HAP-1 (cell line): ENCODE results near the gene PNMA6E.

Source experiments
- DNase-seq, 2 experiments: peaks; one replicate each; pipeline ENCODE4 v3.0.0-alpha.2; 2016 to 2020; ENCODE audit warnings: low spot score in 2 of 2
- H3K27me3 ChIP-seq: fragments of 250-450 bp; sonication (Bioruptor Pico); 2 replicates; pipeline ENCODE4 v1.5.1; 2020; ENCODE audit warnings: low read depth, mild to moderate bottlenecking, moderate library complexity
- H3K36me3 ChIP-seq: fragments of 250-450 bp; sonication (Bioruptor Pico); replicated peaks from 2 replicates; pipeline ENCODE4 v1.5.1; 2020; ENCODE audit warnings: mild to moderate bottlenecking
- H3K4me1 ChIP-seq: fragments of 250-450 bp; sonication (Bioruptor Pico); 2 replicates; pipeline ENCODE4 v1.5.1; 2020; ENCODE audit warnings: mild to moderate bottlenecking
- H3K4me3 ChIP-seq: fragments of 250-450 bp; sonication (Bioruptor Pico); 2 replicates; pipeline ENCODE4 v1.5.1; 2020; ENCODE audit warnings: mild to moderate bottlenecking, moderate library complexity
- H3K9me3 ChIP-seq: fragments of 250-450 bp; sonication (Bioruptor Pico); 2 replicates; pipeline ENCODE4 v1.5.1; 2020; ENCODE audit warnings: mild to moderate bottlenecking, moderate library complexity
- in situ Hi-C: fragments of 300-500 bp; cut with MboI; formaldehyde crosslinking; loops from 3 replicates; pipeline ENCODE4 v1.14.3; 2020; ENCODE audit warnings: low sequenced_read_pairs, inconsistent platforms, mixed read lengths

The PNMA6E gene

GRCh38 chrX:153379508-153379907, 21.6 kb downstream of the PNMA6E start:
- H3K36me3 ChIP-seq = no peaks in the 10 kb centered on the region
- in situ Hi-C loops = no loop called here
- no peak overlapping the region for H3K4me3 ChIP-seq
- no peaks in the 10 kb centered on the region for H3K27me3 ChIP-seq
- DNase-seq = no peak
- no peaks in the 10 kb centered on the region for H3K4me1 ChIP-seq
- H3K9me3 ChIP-seq = no peaks in the 10 kb centered on the region

GRCh38 chrX:153378607-153379006, 22.5 kb downstream of the PNMA6E start:
- H3K27me3 ChIP-seq = no peaks in the 10 kb centered on the region
- no peaks in the 10 kb centered on the region for H3K9me3 ChIP-seq
- in situ Hi-C loops = no loop called here
- H3K4me1 ChIP-seq = no peaks in the 10 kb centered on the region
- H3K4me3 ChIP-seq = no peak overlapping the region
- no peaks in the 10 kb centered on the region for H3K36me3 ChIP-seq
- no peak for DNase-seq

- H3K9me3 ChIP-seq = no peaks in the 10 kb centered on the region
- in situ Hi-C loops = no loop called here
- H3K4me1 ChIP-seq = no peaks in the 10 kb centered on the region
- H3K36me3 ChIP-seq = no peaks in the 10 kb centered on the region
- H3K4me3 ChIP-seq = no peak overlapping the region
- DNase-seq = no peak
- no peaks in the 10 kb centered on the region for H3K27me3 ChIP-seq
These were observed 23.4 kb downstream of the PNMA6E start for GRCh38 chrX:153377727-153378126.

DNA sequence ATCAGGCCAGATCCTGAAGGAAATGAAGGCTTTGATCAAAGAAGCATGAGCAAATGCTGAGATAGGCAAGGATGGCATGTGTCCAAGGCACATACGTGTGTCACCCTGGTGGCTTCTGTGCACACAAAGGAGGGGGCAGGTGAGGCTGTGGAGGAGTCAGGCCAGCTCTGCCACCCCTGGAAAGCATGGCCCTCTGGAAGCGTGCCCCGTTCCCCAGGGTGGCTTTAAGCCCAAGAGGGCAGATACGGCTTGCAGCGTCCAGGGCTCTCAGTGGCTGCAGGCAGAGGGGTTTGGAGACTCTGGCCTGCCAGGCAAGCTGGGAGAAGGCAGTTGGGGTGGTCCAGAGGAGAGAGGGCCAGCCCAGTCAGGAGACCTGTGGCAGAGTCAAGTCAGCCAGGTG, 25.6 kb downstream of the PNMA6E start:
- DNase-seq = no peak
- Histone ChIP-seq H3K9me3 (no peaks in the 10 kb centered on the region), H3K4me3 (no peak overlapping the region), H3K4me1 (no peaks in the 10 kb centered on the region), H3K27me3 (no peaks in the 10 kb centered on the region), H3K36me3 (no peaks in the 10 kb centered on the region)
- in situ Hi-C loops = no loop called here

GRCh38 chrX:153374426-153374825, 26.7 kb downstream of the PNMA6E start:
- Histone ChIP-seq H3K4me1 (no peaks in the 10 kb centered on the region), H3K9me3 (no peaks in the 10 kb centered on the region), H3K27me3 (no peaks in the 10 kb centered on the region), H3K4me3 (no peak overlapping the region), H3K36me3 (no peaks in the 10 kb centered on the region)
- no peak for DNase-seq
- in situ Hi-C loops = no loop called here

DNA sequence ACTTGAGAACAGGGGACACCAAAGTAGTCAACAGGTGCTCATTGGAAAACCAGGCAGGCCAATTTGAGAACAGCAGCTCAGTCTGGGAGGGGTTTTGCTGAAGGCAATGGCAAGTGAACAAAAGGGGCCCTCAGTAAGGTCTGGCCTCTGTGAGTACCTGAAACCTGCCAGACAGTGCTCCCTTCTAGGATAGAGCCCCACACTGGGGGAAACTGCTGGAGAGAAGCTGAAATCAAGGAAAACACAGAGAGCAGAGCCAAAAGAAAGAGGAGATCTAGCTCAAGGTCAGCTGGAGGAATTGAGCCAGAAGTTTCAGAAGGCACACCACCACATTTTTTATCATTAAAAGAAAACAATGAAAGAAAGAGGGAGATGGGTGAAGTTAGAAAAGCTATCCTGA, 28.2 kb downstream of the PNMA6E start:
- in situ Hi-C loops = no loop called here
- Histone ChIP-seq H3K4me1 (no peaks in the 10 kb centered on the region), H3K9me3 (no peaks in the 10 kb centered on the region), H3K4me3 (no peak overlapping the region), H3K27me3 (no peaks in the 10 kb centered on the region), H3K36me3 (no peaks in the 10 kb centered on the region)
- no peak for DNase-seq

- DNase-seq = no peak
- H3K27me3 ChIP-seq = no peaks in the 10 kb centered on the region
- no peaks in the 10 kb centered on the region for H3K4me1 ChIP-seq
- in situ Hi-C loops = no loop called here
- H3K4me3 ChIP-seq = no peak overlapping the region
- no peaks in the 10 kb centered on the region for H3K9me3 ChIP-seq
- H3K36me3 ChIP-seq = no peaks in the 10 kb centered on the region
These were observed 29.9 kb downstream of the PNMA6E start for GRCh38 chrX:153371256-153371655.

- DNase-seq = no peak
- Histone ChIP-seq H3K4me3 (no peak overlapping the region), H3K36me3 (no peaks in the 10 kb centered on the region), H3K4me1 (no peaks in the 10 kb centered on the region), H3K27me3 (no peaks in the 10 kb centered on the region), H3K9me3 (no peaks in the 10 kb centered on the region)
- in situ Hi-C loops = no loop called here
These were observed 30.7 kb downstream of the PNMA6E start for GRCh38 chrX:153370293-153371055.

- Histone ChIP-seq H3K4me1 (no peaks in the 10 kb centered on the region), H3K9me3 (no peaks in the 10 kb centered on the region), H3K4me3 (no peak overlapping the region), H3K27me3 (no peaks in the 10 kb centered on the region), H3K36me3 (no peaks in the 10 kb centered on the region)
- DNase-seq = no peak
- in situ Hi-C loops = no loop called here
These were observed 34.1 kb downstream of the PNMA6E start for GRCh38 chrX:153366878-153367538.

GRCh38 chrX:153366119-153366518, 35.0 kb downstream of the PNMA6E start:
- H3K4me1 ChIP-seq = no peaks in the 10 kb centered on the region
- H3K27me3 ChIP-seq = no peaks in the 10 kb centered on the region
- DNase-seq = no peak
- no peak overlapping the region for H3K4me3 ChIP-seq
- H3K9me3 ChIP-seq = no peaks in the 10 kb centered on the region
- no peaks in the 10 kb centered on the region for H3K36me3 ChIP-seq
- in situ Hi-C loops = no loop called here

DNA sequence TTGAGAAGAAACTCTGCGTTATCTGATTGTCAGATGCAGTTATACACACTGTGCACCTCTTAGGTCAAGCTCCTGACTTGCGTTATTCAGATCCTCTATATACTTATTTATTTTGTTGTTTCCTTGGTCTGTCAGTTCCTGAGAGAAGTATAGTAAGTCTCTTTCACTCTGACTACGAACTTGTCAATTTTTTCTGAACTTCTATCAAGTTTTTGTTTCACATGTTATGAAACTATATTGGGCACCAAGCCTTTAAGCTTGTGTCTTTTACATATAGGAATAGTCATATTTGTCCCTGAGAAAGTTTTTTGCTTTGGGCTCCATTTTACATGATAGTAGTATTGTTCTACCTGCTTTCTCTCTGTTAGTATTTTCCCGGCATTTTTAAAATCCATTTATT, 35.5 kb downstream of the PNMA6E start:
- no peaks in the 10 kb centered on the region for H3K4me1 ChIP-seq
- no peaks in the 10 kb centered on the region for H3K27me3 ChIP-seq
- no peaks in the 10 kb centered on the region for H3K9me3 ChIP-seq
- no peak overlapping the region for H3K4me3 ChIP-seq
- in situ Hi-C loops = no loop called here
- no peaks in the 10 kb centered on the region for H3K36me3 ChIP-seq
- DNase-seq = no peak

GRCh38 chrX:153361781-153362397, 39.3 kb downstream of the PNMA6E start:
- Histone ChIP-seq H3K4me3 (no peak overlapping the region), H3K36me3 (no peaks in the 10 kb centered on the region), H3K9me3 (no peaks in the 10 kb centered on the region; the same call in 1 of the 2 replicates), H3K4me1 (no peaks in the 10 kb centered on the region), H3K27me3 (no peaks in the 10 kb centered on the region)
- in situ Hi-C loops = no loop called here
- no peak for DNase-seq

GRCh38 chrX:153357877-153358276, 43.3 kb downstream of the PNMA6E start:
- DNase-seq = no peak
- Histone ChIP-seq H3K36me3 (no peaks in the 10 kb centered on the region), H3K4me1 (no peaks in the 10 kb centered on the region), H3K27me3 (no peaks in the 10 kb centered on the region), H3K4me3 (no peak overlapping the region), H3K9me3 (no peaks in the 10 kb centered on the region; the same call in 1 of the 2 replicates)
- in situ Hi-C loops = no loop called here

GRCh38 chrX:153353416-153353815, 47.7 kb downstream of the PNMA6E start:
- Histone ChIP-seq H3K36me3 (peaks cover 12% of the 10 kb centered on the region), H3K4me1 (no peaks in the 10 kb centered on the region), H3K9me3 (no peaks in the 10 kb centered on the region; the same call in 1 of the 2 replicates), H3K4me3 (no peak overlapping the region), H3K27me3 (no peaks in the 10 kb centered on the region)
- no peak for DNase-seq
- in situ Hi-C loops = no loop called here
